Stimulated activated CD4-positive, alpha-beta T cell treated with anti-CD3 and anti-CD28 coated beads, Interleukin-12 subunit alpha, Interleukin-12 subunit beta, amount 100 ng/mL, for 4 hours (primary cell): ENCODE data around the gene ERP29.
"Not testable (repeated sequence)": the region's sequence is repeated elsewhere in the genome, so short reads cannot be mapped to it uniquely, and the experiment has no call there.

Experiments used
- DNase-seq: peaks from one replicate; pipeline ENCODE4 v3.0.0-alpha.2; 2020

ERP29 gene

DNA sequence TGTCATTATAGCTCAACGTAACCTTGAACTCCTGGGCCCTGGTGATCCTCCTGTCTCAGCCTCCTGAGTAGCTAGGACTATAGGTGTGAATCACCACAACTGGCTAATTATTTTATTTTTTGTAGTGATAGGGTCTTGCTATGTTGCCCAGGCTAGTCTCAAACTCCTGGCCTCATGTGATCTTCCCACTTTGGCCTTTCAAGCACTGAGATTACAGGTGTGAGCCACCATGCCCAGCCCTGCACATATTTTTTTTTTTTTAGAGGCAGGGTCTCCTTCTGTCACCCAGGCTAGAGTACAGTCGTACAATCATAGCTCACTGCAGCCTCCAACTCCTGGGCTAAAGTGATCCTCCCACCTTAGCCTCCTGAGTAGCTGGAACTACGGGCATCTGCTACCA, 9.2 kb upstream of the ERP29 start:
- no peak for DNase-seq

DNA sequence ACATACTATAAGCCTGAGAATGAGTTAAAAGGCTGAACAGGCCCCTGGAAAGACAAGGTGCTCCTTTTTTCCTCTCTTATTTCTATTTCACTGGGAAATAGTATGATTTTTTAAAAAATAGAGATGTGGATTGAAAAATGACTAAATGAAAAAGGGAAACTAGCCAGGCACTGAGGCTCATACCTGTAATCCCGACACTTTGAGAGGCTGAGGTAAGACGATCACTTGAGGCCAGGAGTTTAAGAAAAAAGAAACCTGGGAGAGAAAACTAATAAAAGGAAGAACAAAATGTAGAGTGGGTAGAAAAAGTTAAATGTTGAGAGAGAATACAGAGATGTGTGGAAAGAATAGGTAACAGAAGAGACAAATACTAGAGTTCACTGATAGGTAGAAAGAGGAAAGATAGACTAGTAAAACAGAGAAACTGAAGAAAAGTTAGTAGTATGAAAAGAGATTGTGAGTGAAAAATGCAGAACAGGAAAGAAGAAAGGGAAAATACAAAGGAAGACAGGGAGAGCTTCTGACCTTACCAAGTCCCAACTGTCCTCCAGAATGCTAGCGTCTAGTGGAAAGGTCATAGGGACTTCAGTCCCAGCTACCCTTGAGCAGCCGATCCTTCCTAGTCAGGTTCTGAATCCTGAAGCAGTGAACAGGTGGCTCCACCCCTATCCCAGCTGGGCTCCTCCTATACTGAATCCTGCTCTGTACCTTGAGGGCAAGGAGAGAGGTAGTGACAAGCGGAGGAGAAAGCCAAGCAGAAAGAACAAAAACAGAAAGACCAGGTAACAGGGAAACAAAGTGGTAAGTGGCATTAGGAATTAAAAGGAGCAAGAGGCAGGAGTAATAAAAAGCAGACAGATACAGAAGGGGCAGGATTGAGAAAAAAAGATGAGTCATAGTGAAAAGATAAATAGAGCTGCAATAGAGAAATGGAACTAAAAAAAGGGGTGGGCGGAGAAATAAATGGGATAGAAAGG, 7.5 kb upstream of the ERP29 start:
- no peak for DNase-seq

DNA sequence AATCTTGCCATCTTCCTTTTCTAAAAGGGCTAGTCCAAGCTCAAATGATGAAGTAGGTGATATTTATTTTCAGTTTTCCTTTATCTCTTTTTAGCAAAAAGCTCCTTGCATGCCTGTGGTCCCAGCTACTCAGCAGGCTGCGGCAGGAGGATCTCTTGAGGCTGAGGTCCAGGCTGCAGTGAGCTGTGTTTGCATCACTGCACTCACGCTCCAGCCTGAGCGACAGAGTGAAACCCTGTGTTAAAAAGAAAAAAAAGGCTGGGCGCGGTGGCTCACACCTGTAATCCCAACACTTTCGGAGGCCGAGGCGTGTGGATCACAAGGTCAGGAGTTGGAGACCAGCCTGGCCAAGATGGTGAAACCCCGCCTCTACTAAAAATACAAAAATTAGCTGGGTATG, 5.3 kb upstream of the ERP29 start:
- no peak for DNase-seq

DNA sequence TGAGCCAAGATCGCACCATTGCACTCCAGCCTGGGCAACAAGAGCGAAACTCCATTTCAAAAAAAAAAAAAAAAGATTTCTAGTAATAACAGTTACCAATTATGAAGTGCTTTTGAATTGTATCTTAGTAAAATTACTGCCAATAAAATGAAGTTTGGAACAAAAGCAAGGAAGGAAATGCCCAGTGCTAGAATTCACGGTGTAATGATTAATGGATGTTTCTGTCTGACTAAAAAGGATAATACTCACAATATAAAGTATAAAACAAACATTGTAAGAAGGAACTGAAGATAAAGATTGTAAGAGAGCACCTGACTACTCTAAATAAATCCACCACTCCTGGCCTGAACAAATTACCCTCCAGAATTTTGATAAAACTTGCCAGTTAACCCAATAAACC, 4.3 kb upstream of the ERP29 start:
- DNase-seq = no peak

DNA sequence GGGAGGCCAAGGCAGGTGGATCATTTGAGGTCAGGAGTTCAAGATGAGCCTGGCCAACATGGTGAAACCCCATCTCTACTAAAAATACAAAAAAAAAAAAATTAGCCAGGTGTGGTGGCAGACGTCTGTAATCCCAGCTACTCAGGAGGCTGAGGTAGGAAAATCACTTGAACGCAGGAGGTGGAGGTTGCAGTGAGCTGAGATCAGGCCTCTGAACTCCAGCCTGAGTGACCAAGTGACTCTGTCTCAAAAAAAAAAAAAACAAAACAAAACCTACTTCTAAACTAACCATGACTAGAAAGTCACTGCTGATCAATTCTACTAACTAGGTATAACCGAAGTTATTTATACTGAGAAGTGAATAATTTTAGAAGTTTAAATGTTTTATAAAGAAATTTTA, 3.6 kb upstream of the ERP29 start:
- not testable (repeated sequence) for DNase-seq

DNA sequence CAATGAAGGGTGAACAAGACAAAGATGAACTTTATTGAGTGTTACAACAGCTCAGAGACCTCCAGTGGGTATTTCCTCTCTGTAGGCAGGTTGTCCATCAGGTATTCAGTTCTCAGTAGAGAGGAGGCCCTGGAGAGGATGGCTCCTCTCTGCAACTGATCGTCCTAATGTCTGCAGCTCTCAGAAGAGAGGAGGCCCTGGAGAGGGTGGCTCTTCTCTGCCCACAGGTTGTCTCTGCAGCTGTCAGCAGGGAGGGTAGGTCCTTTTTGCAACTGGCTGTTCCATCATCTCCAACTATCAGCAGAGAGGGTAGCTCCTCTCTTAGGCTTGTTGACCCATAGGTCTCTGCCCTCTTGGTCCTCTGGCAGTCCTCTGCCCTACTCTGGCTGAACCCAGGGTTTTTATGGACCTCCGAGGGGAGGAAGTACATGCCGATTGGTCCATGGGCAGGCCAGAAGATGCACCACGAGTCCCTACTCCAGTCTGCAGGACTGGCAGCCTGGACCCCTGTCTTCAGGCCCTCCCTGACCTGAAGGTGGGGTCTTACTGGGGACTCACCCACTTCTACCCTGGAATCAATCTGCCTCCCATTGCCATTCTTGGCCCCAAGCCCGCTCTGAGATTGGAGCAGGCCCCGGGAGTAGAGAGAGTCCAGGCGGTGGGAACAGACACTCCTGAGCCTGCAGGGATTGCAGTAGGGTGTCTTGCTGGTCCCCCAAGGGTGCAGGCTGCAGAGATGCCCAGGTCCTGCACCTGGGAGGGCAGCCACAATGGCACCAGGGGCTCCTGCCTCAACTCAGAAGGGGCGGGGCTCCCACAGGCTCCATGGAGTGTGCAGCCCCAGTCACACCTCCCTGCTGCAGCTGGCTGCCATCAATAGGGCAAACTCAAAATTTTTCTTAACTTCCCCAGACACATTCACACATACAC, 2.5 kb upstream of the ERP29 start:
- no peak for DNase-seq

DNA sequence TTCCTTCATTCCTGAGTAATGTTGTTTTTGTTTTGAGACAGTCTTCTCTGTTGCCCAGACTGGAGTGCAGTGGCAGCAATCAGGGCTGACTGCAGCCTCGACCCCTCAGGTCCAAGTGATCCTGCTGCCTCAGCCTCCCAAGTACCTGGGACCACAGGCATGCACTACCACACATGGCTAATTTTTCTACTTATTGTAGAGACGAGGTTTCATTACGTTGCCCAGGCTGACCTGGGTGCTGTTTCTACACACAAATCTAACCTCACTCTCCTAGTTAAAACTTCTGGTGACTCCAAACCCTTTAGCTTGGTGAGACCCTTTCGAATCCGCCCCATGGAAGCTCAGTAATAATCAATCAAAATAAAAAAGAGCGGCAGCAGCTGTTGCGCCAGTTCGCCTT, 1.5 kb upstream of the ERP29 start:
- no peak for DNase-seq

DNA sequence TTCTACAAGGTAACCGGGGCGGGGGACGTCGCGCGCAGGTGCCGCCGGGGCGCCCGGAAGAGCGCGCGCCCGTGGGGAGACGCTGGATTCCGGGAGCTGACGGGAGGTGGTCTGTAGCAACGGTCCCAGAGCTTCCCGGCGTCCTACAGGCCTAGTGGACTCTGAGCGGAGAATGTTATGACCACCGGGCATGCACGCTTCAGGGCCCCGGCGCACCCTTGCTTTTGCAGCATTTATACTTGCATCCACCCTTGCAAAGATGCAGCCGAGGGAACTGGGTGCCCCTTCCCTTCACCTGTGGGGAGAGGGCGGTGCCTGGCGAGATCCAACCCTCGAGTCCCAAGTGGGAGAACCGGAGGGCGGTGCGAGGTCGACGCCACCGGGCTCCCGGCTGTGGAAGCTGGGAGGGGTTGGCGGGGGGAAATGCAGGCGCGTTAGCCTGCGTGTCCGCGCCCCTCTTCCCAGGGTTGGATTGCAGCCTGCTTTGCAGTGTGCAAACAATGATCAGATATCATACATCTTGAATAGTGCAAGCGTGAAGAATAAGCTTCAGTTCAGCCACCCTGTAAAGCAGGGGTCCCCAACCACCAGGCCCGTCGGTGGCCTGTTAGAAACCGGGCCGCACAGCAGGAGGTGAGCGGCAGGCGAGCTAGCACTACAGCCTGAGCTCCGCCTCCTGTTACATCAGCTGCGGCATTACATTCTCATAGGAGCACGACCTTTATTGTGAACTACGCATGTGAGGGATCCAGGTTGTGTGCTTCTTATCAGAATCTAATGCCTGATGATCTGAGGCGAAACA, 576 bp downstream of the ERP29 start:
- DNase-seq = peak; percentile 48

DNA sequence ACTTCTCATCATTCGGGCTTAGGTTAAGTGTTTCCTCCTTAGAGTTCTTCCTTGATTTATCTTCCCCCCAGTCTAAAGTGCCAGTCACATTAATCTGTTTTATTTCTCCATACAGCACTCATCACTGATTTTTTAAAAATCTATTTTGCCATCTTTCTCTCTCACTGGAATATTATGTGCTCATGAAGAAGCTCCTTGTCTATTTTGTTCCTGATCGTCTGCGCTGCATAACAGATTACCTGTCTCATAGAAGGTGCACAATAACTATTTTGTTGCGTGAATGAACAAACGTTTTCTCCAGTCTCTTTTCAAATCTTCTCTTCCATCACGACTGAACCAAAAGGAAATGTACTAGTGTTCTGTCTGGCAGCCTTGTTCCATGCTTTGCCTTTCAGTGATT, 2.7 kb downstream of the ERP29 start:
- DNase-seq = no peak

DNA sequence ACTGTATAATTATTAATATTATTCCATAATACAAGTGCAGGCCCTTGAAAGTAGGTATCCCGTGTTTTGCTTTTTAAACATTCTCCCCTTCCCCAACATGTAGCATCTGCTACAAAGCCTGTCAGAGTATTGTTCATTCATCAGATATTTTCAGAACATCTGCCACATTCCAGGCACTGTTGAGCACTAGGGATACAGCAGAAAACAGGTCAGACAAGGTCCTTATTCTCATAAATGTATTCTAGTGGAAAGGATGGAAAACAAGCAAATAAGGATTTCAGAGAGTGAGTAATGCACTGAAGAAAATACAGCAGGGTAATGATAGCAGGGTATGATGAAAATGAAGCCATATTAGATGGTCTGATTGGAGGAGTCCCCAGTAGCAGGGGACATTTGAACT, 3.8 kb downstream of the ERP29 start:
- DNase-seq = no peak

DNA sequence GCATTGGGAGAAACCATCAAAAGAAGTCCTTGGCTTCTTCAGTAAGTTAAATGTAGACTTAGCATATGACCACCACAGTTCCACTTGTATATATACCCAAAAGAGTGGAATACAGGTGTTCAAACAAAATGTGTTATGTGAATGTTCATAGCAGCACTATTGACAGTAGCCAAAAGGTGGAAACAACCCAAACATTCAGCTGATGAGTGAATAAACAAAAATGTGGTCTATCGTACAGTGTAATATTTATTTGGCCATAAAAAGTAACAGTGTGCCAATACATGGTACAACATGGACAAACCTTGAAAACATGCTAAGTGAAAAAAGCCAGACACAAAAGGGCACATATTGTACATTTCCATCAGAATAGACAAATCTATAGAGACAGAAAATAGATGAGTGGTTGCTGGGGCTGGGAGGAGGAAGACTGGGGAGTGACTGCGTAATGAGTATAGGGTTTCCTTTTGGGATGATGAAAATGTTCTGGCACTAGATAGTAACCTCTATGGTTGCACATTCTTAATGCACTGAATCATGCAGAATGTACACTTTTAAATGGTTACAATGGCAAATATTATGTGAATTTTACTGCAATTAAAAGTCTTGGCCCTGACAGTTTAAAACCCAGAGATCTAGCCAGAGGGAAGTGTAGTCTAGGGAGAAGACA, 5.5 kb downstream of the ERP29 start:
- no peak for DNase-seq

DNA sequence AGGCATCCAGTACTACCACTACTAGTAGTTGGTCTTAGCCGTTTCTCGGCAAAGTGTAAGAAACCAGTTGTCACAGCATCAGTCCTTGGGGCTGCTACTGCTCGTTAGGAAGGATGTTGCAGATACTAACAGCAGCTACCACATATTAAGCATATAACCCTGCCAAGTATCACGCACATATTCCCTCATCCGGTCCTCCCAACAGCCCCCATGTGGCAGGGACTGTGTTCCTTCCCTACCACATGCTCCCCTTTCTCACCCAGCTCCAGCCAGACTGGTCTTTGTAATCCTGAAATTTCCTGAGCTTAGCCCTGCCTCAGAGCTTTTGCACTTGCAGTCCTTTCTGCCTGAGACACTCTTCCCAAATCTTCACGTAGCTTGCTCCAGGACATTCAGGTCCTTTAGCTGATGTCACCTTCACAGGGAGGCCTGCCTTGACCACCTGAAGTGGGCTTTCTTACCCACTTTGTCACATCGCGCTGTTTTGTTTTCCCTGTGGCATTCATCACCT, 7.8 kb downstream of the ERP29 start:
- DNase-seq = no peak

DNA sequence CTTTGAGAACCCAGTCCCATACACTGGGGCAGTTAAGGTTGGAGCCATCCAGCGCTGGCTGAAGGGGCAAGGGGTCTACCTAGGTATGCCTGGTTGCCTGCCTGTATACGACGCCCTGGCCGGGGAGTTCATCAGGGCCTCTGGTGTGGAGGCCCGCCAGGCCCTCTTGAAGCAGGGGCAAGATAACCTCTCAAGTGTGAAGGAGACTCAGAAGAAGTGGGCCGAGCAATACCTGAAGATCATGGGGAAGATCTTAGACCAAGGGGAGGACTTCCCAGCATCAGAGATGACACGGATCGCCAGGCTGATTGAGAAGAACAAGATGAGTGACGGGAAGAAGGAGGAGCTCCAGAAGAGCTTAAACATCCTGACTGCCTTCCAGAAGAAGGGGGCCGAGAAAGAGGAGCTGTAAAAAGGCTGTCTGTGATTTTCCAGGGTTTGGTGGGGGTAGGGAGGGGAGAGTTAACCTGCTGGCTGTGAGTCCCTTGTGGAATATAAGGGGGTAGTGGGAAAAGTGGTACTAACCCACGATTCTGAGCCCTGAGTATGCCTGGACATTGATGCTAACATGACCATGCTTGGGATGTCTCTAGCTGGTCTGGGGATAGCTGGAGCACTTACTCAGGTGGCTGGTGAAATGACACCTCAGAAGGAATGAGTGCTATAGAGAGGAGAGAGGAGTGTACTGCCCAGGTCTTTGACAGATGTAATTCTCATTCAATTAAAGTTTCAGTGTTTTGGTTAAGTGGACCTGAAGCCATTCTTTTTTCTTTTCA, 9.2 kb downstream of the ERP29 start:
- DNase-seq = no peak

DNA sequence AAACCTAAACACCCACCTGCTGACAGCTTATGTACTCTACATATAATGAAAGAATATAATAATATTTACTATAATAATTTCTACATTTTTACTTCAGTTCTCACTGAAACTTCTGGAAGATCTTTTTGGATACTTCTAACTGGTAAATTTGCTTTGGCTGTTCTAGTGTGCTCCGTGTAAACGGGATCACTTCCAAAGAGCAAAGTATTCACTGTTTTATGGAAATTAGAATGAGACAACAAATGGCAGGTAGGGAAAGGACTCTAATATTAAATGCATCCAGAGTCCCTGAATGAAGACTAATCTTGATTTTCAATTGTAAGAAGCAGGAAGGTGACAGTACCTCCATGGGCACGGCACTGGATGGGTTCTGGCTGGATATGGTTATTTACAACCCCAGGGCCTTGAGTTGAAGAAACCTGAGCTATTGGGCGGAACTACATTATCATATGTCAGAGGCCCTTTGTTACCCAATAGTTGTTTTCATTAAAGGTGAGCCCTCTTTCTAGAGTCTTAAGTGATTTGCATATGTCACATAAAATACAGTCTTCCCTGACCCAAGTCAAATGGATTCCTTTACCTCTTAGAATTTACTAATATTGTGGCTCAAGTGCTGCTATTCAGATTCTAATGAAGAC, 10.7 kb downstream of the ERP29 start:
- no peak for DNase-seq

DNA sequence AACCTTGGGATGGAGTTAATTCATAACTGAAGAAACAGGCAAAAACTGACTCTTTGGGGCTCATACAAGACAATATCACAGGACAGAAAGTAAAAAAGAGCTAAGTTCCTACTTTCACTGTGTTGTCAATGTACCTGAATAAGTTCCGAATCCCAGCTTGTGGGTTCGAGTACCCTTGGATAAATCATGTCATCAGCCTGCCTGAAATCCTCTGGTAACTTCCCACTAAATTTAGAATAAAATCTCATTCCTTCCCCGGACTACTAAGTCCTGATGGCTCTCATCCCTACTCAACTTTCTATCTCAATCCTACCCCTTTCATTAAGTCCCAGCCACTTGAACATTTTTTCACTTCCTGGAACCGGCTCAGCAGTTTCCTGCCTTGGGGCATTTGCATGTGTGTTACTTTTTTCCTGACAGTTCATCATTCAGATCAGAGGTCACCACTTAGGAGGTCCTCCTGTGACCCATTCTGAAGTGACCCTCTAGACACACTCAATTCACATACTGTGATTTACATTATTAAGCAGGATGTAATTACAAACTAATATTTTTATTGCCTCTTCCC, 12.7 kb downstream of the ERP29 start:
- DNase-seq = no peak

DNA sequence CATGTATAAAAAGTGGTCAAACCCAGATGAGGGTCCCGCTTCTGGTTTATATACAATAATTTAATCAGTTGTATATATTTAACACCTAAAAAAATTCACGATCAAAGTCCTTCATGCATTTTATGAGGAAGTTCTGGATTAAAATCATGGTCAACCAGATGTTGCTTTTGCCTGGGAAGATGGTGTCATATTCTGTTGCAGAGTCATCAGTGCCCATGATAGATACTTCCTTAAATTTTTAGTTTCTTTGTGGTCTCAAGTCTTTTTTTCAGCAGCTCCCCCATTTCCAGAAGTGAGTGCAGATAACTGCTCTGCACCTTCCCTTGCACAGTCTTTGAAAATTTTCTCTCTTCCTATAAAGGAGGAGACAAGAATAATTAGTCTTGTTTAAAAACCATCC, 16.1 kb downstream of the ERP29 start:
- DNase-seq = no peak

DNA sequence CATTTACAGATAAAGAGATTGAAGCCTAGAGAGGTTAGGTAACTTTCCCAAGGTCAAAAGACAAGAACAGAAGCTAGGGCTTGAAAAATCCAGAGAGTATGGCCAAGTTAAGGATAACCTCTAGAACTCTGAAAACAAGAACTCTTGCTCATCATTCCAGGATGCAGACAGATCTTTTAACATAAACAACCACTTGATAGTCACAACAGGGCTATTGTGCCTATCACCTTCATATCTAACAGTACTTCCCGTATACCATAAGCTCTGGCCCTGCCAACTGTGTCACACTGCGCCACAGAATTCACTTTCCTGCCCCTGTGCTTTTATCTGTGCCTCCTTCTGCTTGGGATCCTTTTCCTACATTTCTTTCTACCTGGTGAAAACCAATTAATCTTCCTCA, 18.2 kb downstream of the ERP29 start:
- no peak for DNase-seq

DNA sequence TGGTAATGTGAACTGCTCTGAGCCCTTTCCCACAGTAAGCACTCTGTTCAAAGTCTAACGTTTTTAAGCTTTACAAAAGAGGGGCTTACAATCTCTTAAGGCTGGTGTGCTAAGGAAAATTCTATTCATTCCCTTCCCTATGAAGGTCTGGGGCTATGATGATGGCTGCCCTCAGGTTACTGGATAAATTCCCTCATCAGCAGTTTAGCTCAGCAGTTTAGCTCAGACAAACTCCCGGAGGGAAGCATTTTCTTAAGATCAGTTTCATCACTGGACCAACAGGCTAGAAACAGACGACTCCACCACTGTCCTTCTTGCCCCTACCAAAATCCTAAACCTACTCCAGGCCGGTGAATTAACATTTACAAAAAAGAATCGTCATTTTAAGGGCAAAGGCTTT, 19.1 kb downstream of the ERP29 start:
- DNase-seq = no peak

DNA sequence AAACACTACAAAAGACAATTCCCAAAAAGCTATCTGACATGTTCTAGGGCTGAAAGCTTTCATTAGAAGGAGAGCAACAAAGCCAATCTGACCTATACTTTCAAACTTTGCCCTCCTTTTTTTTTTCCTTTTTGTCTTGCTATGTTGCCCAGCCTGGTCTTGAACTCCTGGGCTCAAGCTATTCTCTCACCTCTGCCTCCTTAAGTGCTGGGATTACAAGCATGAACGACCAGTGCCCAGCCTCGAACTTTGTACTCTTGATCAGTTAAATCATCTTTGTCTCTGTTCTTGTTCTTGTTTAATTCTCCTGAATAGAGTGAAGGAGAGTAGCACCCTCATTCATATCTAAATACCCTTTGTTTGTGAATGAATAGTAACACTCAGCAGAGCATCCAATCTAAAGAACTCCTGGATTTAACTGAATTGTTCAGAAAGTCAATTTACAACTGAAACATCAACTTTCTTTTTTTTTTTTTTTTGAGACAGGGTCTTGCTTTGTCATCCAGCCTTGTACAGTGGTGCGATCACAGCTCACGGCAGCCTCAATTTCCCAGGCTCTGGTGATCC, 22.1 kb downstream of the ERP29 start:
- DNase-seq = no peak

DNA sequence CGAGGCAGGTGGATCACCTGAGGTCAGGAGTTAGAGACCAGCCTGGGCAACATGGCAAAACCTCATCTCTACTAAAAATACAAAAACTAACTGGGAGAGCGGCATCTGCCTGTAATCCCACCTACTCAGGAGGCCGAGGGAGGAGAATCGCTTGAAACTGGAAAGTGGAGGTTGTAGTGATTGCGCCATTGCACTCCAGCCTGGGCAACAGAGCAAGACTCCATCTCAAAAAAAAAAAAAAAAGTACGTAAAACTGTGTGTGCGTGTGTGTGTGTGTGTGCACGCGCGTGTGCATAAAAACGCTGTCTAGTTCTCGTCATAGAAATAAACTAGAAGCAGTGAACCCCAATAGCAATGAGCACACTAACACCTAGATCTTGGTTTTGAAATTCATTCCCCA, 23.4 kb downstream of the ERP29 start:
- not testable (repeated sequence) for DNase-seq
